HG02943 (cell line): ENCODE data around the gene TMEM236.

ENCODE experiments used
- ATAC-seq: cut with Tn5 transposase; IDR thresholded peaks from one replicate; pipeline ENCODE4 v1.9.1; 2021; ENCODE audit warnings: mild to moderate bottlenecking, low read depth, moderate library complexity; ENCODE audit not compliant: unreplicated experiment

Gene TMEM236

GRCh38 chr10:17814973-17815372, 63.0 kb downstream of the TMEM236 start:
- no peak for ATAC-seq

GRCh38 chr10:17816199-17816598, 64.2 kb downstream of the TMEM236 start:
- no peak for ATAC-seq

DNA sequence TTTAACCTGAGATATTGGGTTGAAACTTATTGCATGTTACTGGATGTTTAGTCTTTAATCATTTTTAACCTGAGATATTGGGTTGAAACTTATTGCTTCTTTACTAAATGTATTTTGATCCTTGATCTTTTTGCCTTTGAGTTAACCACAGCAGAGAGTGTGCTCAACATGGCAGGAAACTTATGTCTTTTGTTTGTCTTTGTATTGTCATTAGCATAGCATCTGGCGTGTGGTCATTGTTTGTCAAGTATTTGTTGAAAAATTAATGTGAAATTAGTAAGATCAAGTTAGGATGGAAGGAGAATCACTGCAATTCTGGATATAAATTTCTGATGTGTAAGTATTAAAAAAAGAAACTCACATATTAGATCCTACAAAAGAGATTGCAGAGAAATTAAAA, 65.3 kb downstream of the TMEM236 start:
- no peak for ATAC-seq

DNA sequence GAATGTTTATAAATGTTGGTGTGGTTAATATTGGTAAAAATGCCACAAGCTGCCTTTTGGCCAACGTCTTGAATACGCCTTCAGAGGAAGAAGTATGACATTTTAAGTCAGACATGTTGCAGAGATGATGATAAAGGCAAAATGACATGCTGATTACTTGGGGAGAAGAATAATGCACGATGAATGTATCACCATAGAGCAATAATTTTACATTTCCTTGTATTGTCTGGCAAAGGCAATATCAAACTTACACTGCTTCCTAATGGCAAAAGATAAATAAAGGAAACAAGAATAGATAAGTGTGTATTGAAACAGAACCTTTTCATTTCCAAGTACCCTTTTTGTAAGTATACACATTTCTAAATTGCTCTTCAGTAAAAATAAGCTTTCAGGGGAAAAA, 65.8 kb downstream of the TMEM236 start:
- no peak for ATAC-seq

DNA sequence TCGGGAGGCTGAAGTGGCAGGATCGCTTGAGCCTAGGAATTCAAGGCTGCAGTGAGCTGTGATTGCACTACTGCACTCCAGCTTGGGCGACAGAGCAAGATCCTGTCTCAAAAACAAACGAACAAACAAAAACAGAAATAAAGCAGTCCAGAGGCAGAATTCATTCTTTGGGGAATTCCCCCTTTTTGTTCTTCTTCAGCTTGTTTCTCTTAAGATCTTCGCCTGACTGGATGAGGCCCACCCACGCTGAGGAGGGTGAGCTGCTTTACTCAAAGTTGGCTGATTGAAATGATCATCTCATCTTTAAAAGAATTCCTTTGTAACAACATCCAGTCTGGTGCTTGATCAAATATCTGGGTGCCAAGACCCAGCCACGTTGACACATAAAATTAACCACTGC, 67.8 kb downstream of the TMEM236 start:
- no peak for ATAC-seq

- ATAC-seq = no peak
Observed at GRCh38 chr10:17820943-17821342, 68.9 kb downstream of the TMEM236 start.

DNA sequence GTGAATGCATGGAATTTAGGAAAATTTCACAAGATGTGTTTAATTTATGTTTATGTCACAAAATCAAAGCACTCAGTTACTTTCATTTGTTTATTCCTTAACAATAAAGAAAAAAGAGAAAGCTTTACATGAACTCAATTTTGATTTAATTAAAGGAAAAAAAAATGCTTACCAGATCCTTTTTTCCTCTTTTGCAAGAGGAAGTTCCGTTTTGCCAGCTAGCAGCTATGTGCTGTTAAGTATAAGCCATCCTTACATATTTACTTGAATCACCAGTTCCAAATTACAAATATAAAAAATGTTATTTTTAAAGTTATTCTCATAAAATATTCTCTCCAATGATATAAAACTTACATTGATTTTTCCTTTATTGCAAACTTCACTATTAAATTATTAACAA, 69.9 kb downstream of the TMEM236 start:
- no peak for ATAC-seq

- no peak for ATAC-seq
Observed at GRCh38 chr10:17831341-17831740, 79.3 kb downstream of the TMEM236 start.

GRCh38 chr10:17831896-17832295, 79.9 kb downstream of the TMEM236 start:
- ATAC-seq = no peak

DNA sequence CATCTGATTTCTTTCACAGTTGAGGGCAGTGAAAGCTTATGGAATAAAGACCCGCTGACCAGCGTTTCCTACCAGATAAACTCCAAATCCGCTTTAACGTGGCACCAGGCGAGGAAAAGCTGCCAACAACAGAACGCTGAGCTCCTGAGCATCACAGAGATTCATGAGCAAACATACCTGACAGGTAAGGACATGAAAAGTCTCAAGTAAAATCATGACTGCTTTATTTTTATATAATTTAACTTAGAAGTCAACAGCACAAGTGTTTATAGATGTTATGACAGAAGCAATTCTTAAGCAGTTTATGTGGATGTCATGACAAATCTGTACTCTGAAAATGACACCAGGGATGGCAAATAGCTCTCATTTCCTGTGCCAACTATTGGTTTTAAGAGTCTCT, 81.7 kb downstream of the TMEM236 start:
- no peak for ATAC-seq

DNA sequence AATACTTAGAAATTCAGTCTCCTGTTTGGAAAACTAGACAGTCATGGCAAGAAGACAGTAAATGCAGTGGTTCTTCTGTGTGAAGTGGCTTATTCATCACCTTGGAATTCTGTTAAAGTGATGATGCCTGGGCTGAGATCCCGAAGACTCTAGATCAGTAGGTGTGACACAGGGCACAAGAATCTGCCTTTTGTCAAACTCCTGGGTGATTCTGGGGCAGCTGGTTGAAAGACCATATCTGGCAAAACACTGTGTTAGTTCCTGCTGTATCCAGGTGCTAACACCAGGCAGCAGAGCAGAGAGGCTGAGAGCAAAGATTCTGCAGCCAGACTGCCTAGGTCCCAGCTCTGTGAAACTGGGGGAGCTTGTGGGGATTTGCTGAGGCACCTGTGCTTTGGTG, 83.7 kb downstream of the TMEM236 start:
- no peak for ATAC-seq

DNA sequence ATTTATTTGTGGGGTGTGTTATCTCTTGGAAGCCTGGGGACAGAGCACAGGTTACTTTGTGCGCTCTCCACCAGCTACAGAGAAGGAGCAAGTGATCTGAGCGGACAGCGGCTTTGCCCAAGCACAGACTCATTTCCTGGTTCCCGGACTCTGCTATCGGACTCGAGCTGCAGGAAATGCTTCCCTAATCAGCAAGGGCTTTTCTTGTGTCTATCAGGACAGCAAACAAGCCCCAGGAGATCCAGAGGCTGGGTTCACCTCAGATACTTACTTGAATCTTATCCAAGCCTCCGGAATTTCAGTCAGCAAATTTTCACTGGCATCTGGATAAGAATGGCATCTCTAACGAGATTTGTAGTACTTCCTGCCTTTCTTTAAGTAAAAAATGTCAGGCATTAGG, 84.9 kb downstream of the TMEM236 start:
- ATAC-seq = no peak

DNA sequence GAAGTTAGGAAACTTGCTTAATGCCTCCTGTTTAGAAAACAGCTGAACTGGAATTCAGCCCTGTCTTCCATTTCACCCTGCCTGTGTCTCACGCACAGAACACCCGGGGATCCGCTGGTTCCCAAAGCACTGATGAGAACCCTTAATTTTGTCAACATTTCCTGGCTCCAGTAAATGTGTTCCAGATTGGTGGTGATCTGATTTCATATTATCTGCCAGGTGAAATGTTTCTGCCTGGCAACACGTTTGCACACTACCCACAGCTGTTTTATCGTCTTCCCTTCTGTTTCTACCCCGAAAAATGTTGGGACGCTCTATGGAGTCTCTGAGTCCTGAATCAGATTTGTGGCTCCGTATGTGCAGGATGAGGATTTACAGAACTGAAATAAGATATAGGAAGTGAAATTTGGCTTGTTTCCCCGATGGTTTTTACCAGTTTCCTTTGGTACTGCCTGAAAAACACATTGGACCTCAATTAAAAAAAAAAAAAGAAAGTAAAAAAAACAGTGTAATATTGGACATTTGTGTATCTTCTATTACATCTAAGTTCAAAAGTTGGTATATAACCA, 86.2 kb downstream of the TMEM236 start:
- no peak for ATAC-seq

DNA sequence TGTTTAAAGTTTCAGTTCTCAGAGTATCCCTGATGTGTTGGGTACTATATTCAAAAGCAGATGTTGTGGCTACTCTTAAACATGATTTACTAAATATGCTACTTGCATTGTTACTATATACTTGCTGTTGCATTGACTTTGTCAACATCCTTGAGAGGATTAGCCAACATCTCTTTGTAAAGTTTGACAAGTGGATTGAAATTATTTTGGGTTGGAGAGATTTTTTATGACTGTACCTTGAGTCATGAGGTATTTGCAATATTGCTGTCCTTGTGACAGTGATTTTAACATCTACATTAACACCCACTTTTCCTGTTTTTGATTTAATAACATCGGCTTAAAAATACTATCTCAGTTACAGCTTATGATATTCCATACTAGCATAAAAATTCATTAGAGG, 89.0 kb downstream of the TMEM236 start:
- no peak for ATAC-seq

DNA sequence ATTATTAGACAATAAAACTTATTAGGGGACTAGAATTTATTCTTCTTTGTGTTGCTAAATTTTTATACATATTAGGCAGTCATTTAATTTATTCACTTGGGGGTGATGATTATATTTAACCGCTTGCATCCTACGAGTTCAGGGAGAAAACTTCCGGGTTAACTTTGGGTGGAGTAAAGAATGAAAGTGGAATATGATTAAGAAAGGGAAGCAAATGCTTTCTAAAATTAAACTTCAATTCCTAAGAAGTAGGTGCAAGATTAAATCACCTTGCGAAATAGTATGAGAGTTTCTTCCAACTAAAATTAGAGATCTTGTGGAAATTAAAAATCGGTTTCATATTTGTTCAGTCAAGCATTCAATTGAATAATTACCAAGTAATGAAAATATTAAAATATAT, 90.6 kb downstream of the TMEM236 start:
- no peak for ATAC-seq

DNA sequence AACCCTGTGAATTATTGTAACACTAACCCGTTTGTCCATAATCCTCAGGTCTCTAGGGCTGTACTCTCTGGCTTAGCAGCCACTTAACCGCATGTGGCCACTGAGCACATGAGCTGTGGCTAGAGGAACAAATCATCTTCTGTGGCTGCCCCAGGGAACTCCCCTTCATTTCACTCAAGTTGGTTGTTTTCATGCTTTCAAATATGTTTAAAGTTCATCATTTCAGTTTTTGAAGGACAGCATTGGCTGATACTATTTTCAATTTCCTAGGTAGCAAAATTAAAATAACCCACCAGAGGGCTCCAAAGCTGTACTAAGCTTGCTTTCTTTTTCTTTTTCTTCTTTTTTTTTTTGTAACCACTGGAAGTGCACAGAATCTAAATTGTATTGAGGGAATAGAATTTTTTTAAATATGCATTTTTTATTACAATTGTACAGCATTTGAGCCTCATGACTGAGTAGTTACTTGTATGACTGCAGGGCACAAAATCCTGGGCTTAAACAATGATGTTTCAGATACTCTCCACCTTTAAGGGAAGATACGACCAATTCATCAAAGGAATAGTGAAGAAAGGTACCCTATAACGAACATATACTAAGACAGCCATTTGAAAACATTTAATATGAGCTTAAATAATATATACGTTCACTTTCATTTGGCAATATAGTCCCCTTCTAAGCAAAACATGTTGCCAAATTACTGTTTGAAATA, 95.7 kb downstream of the TMEM236 start:
- no peak for ATAC-seq

DNA sequence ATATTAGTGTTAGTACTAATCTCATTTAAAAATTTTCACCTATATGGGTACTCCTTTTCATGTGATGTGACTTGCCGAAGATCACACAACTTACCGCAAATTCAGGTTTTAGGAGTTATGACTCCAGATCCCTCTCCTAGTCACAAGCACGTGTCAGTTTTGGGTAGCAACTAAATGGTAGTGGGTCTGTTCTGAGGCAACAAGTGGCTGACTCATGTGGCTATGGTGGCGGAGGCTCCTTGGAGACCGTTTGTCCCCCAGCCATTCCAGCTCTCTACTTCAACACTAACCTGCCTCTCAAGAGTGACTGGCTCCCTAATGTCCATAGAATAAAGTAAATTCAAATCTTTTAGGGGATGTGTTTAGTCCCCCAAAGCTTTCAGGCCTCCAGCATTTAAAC, 96.6 kb downstream of the TMEM236 start:
- ATAC-seq = no peak
